Stimulated activated CD8-positive, alpha-beta memory T cell treated with anti-CD3 and anti-CD28 coated beads, Interleukin-15, amount 100 ng/mL, for 1 hour (primary cell): ENCODE data around the gene HEATR5B.
"Not testable (repeated sequence)": the region's sequence is repeated elsewhere in the genome, so short reads cannot be mapped to it uniquely, and the experiment has no call there.

Experiments
- DNase-seq: peaks from one replicate; pipeline ENCODE4 v3.0.0-alpha.2; 2020; ENCODE audit warnings: low read depth

Gene HEATR5B

GRCh38 chr2:37061776-37062175 lies 22.4 kb downstream of the HEATR5B start:
- no peak for DNase-seq

DNA sequence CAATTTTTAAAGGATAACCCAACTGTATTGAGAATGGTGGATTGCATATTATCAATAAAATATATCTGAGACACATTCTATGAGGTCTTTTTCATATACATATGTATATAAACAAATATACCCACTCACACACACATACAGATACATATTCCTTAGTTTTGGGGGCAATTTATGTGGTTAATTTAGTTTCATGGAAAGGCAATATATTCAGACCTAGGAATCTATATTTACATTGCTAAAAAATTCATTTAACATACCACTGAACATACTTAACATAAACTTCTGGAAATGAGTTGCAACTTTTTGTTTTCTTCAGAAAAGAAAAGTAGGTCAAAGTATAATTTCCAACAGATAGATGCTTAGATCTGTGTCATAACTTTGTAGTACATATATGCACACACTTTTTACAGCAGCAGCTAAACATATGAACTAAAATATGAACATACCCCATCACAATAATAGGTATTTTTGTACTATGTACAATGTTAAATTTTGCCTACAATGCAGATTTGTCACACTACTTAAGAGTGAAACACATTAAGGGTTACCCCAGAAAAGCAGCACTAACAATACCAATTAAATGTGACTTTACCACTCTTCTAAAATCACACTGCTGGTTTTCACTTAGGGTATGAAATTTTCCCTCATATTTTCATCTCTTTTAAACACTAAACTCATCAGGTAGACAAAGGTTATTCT lies 23.0 kb downstream of the HEATR5B start:
- DNase-seq, result no peak

DNA sequence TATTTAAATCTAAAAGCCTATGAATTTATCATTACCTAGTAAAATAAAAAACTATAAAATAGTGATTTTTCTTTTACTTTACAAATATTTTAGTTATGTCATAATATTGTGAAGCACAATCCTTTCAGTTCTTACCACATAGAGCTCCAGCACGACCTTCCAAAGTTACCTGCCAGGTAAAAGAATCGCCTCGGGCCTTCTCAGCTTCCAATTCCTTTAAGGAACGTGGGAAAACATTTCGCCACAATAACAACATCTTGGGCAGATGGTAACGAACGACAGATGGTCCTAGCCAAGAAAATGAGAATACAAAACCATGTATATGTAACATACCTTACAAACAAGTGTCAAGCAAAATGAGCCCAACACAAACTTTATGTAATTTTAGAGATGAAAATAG lies 23.7 kb downstream of the HEATR5B start:
- no peak for DNase-seq

GRCh38 chr2:37059841-37060240 lies 24.3 kb downstream of the HEATR5B start:
- DNase-seq, result no peak

DNA sequence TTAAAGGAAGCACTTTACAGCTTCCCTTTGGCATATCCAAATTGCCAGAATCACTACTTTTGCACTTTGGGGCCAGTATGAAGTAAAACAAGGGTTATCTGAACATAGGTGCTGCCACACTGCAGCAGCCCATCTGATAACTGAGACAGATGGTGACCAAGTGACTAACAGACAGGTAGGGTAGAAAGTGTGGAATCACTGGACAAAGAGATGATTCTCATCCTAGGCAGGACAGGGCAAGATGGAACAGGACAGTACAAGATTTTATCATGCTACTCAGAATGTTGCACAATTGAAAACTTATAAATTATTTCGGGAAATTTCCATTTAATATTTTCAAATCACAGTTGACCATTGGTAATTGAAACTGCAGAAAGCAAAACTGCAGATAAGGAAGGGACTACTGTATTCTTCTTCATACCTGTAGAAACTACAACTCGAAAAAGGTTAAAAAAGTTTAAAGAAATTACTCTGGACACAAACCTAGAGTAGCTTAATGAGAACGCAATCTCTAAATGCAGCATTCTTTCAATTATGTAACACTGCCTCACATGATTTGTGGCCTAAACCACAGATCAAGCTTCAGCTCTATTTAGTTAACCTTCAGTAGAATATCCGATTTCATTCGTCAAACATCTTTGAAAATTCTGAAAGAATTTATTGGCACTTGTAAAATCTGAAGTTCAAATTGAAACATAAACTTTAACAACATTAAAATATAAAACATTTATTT lies 31.4 kb downstream of the HEATR5B start:
- DNase-seq, result no peak

DNA sequence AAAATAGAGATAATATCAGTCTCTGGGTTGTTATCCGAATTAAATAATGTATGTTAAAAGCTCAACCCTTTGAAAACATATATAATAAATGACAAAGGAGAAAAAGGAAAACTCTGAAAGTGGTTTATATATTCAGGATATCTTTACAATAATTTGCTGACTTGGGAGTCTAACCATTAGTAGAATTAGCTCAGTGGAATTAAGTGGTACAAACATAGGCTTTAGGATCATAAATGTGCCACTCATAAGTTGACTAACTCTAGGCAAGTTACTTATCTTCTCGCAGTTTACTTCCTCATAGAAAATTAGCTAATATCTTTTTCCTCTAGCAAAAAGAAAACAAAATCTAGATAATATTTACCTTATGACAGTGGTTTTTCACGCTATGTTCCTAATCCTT lies 44.6 kb downstream of the HEATR5B start:
- no peak for DNase-seq

DNA sequence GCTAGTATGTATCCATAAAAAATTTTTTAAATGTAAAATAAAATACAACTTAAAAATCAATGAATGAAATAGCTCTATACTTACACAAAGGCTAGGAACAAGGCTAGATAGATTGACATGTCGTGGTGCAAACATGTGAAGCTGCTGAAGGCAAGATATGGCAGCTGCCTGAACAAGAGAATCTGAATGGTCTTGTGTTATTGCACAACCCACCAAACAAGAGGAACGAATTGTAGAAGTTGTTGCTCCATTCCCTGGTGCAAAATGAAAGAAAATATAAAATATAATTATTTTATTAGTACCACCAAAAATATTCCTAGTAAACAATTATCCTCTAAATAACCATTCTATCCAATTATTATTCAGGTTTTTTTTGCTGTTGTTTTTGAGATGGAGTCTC lies 46.4 kb downstream of the HEATR5B start:
- no peak for DNase-seq

DNA sequence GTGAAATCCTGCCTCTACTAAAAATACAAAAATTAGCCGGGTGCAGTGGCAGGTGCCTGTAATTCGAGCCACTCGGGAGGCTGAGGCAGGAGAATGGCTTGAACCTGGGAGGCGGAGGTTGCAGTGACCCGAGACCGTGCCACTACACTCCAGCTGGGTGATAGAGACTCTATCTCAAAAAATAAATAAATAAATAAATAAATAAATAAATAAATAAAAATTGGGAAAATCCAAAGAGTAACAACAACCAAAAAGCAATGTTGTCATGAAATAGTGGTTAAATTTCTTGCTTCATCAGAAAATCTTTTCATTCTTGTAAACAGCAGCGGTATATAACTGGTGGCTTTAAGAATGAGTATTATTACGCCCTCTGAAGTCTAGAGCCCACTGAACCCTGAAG lies 54.4 kb downstream of the HEATR5B start:
- no peak for DNase-seq

- no peak for DNase-seq
These were observed 58.1 kb downstream of the HEATR5B start for GRCh38 chr2:37026050-37026449.

DNA sequence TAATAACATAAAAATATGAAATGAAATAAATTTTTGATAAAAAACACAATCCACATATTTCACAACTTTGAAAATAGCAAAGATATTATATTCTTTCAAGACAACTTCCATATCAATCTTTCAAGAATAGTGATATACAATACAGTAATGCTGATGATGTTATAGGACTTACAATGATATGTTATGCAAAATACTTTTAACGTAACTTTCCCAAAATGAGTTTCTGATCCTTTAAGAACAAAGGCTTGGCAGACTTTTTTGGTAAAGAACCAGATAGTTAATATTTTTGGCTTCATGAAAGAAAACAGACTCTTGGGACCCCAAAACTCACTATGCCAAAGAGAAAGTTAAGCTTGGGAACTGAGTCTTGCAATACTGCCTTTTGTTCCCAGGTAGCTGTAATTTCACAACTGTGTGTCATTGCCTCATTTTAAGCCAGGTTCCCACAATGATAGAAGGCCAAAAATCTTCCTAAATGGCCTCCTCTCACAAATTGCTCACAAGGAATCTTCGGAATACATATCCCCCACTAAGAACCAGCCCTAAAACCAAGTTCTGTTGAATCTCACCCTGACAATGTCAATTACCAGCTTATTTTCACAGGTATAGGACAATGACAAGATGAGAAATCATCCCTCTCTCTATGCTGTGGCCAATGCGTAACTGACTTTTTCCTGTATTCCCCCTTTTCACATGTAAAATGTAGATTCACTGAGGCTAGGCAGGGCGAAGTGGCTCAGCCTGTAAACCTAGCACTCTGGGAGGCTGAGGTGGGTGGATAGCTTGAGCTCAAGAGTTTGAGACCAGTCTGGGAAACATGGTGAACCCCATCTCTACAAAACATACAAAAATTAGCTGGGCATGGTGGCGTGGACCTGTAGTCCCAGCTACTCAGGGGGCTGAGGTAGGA lies 63.0 kb downstream of the HEATR5B start:
- DNase-seq, result no peak

GRCh38 chr2:37020212-37020886 lies 63.8 kb downstream of the HEATR5B start:
- no peak for DNase-seq

GRCh38 chr2:37013315-37013641 lies 70.9 kb downstream of the HEATR5B start:
- no peak for DNase-seq

DNA sequence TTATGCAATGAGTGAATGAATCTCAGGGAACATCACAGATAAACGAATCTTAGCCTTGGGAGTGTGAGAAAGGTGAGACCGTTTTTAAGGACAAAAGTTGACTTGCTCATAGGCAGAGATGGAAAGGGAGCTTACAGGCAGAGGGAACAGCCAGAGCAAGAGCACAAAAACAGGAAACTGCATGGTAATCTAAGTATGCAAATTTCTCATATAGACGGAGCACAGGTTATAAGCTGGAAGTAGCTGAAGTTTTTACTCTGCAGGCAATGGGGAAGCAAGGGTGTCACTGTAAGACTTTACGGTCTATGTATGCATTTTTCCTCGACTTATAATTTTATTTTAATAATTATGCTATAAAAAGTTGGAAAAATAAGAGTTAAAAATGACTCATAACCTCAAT lies 73.0 kb downstream of the HEATR5B start:
- DNase-seq, result no peak

DNA sequence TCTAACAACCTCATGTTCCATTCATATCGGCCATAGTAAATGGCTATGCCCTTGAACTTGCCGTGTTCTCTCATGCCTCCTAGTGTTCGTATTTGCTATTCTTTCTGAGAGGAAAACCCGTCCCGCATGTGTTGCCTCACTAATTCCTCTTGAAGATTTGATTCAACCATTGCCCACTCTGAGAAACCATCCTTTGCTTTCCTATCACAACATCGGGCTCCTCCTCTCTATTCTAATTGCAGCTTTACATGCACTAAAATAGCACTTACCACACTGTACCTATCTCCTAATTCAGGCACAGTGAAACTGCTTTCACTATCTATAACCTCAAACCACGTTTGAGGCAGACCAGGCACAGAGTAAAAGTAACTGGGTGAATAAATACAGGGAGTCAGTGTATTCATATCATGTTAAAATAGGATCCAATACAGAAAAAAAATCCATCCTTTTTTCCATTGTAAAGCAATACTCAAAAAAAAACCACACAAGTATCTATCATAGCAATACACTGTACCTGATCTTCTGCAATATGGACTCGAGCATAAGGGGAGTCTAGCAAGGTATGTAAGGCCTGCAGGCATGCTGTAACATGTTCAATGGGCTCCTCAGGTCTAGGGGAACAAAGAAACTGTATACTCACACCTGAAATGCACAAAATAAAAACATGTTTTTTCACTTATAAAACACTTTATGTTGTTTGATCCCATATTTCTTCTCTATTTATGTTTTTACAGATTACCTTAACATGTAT lies 78.9 kb downstream of the HEATR5B start:
- DNase-seq, result no peak

DNA sequence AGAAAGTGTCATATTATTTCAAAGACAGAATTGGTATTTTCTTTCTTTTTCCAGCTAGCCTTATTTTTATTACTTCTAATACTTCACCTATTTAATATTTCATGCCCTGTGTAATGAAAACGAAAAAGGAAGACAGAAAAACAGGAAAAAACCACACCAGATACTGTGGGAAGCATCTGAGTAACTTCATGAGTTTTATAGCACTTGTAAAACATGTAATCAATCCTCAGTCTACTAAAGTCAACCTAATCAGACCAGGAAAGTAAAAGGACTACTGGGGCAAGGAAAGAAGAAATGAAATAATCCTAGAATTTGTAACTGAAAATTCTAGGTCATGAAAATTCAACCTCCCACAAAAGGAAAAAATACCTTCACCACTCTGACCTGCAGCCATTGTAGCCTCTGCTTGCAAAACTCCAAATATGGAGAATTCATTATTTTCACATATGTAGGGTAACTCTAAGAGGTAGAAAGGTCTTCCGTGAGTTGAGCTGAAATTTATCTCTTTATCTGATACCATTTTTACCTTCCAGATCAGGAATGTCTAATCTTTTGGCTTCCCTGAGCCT lies 83.1 kb downstream of the HEATR5B start:
- DNase-seq, result no peak

- DNase-seq, result no peak
These were observed 83.9 kb downstream of the HEATR5B start for GRCh38 chr2:37000318-37000717.

DNA sequence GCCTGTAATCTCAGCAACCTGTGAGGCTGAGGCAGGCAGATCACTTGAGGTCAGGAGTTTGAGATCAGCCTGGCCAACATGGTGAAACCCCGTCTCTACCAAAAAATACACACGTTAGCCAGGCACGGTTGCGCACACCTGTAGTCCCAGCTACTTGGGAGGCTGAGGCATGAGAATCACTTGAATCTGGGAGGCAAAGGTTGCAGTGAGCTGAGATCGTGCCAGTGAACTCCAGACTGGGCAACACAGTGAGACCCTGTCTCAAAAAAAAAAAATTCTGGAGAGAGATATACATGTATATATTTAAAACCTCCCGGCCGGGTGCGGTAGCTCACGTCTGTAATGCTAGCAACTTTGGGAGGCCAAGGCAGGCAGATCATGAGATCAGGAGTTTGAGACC lies 84.8 kb downstream of the HEATR5B start:
- DNase-seq, result not testable (repeated sequence)

GRCh38 chr2:36993841-36994620 lies 90.1 kb downstream of the HEATR5B start:
- no peak for DNase-seq

DNA sequence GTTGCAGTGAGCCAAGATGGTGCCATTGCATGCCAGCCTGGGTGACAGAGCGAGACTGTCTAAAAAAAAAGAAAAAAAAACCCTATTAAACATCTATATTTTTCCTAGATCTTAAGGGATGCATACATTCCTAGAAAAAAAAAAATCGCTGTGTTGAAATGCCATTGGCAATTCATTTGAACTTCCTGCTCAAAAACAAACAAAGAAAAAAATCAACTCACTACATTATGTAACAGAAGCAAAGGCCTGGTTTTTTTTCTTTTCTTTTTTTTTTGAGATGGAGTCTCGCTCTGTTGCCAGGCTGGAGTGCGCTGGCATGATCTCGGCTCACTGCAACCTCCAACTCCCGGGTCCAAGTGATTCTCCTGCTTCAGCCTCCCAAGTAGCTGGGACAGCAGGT lies 96.2 kb downstream of the HEATR5B start:
- DNase-seq, result no peak

DNA sequence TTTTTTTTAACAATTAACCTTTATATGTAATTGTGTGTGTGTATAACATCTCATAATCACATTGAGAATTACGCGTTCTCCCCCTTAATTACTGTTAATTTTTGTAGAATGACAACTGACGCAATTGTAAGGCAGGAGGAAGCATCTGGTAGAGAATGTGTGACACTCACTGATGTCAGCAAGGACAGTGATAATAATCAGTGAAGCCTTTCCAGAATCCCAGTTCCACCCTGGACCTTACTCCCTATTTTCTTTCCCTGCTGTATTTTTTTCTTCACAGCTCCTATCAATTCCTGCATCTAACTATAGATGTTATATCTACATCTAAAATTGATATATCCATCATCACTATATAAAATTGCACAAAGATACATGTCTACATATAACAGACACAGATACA lies 101.7 kb downstream of the HEATR5B start:
- DNase-seq, result no peak
